SK-N-MC (cell line): ENCODE results near the gene PLCB3.

Experiments used
- DNase-seq: peaks from one replicate; pipeline ENCODE4 v3.0.0-alpha.2; 2011; ENCODE audit warnings: low read depth, low spot score
- H3K27ac ChIP-seq: fragments of 200-600 bp; sonication (generic); 2 replicates; pipeline ENCODE4 v1.5.1; 2016; ENCODE audit warnings: mixed run types
- H3K36me3 ChIP-seq: fragments of 200-600 bp; sonication (generic); 2 replicates; pipeline ENCODE4 v1.6.1; 2017; ENCODE audit warnings: antibody characterized with exemption, low read length, mixed read lengths; ENCODE audit not compliant: insufficient read depth
- H3K4me3 ChIP-seq: fragments of 200-600 bp; sonication (generic); 2 replicates; pipeline ENCODE4 v1.5.1; 2016
- H3K9ac ChIP-seq: fragments of 200-600 bp; sonication (generic); 2 replicates; pipeline ENCODE4 v1.8.0; 2017; ENCODE audit warnings: mixed run types, mixed read lengths; ENCODE audit not compliant: insufficient read length
- H3K9me3 ChIP-seq: fragments of 200-600 bp; sonication (generic); 2 replicates; pipeline ENCODE4 v1.6.1; 2017; ENCODE audit warnings: low read depth, mild to moderate bottlenecking, antibody characterized with exemption, low read length, moderate library complexity, mixed read lengths
- EZH2 ChIP-seq: fragments of 200-600 bp; sonication (generic); IDR thresholded peaks from one replicate; pipeline ENCODE4 v1.6.1; 2017; ENCODE audit warnings: antibody characterized with exemption
- FOXP2 ChIP-seq: optimal IDR thresholded peaks from 2 replicates; pipeline ENCODE3; 2011; ENCODE audit warnings: mild to moderate bottlenecking, moderate library complexity; ENCODE audit not compliant: insufficient read depth; ENCODE audit errors: extremely low read length, control extremely low read depth
- POLR2AphosphoS5 ChIP-seq: IDR thresholded peaks from 2 replicates; pipeline ENCODE4 v1.6.1; 2012; ENCODE audit warnings: mild to moderate bottlenecking, low read depth, low read length, borderline replicate concordance

Gene PLCB3

GRCh38 chr11:64248578-64248977 is 2.8 kb upstream of the PLCB3 start:
- H3K9ac ChIP-seq, result no peak overlapping the region
- H3K27ac ChIP-seq, result peak overlapping the region; percentile 86; the same call in 1 of the 2 replicates
- H3K4me3 ChIP-seq, result no peak overlapping the region
- no peak for DNase-seq
- TF ChIP-seq EZH2 (no peak), FOXP2 (no peak), POLR2AphosphoS5 (no peak)
- H3K9me3 ChIP-seq, result no peaks in the 10 kb centered on the region
- peaks cover 4% of the 10 kb centered on the region; the same call in 1 of the 2 replicates for H3K36me3 ChIP-seq

- no peak for DNase-seq
- Histone ChIP-seq H3K27ac (no peak overlapping the region), H3K4me3 (no peak overlapping the region), H3K36me3 (peaks cover 3% of the 10 kb centered on the region; the same call in 1 of the 2 replicates), H3K9ac (no peak overlapping the region), H3K9me3 (no peaks in the 10 kb centered on the region)
- TF ChIP-seq FOXP2, result no peak
- no peak for TF ChIP-seq POLR2AphosphoS5
- TF ChIP-seq EZH2, result no peak
Measured at GRCh38 chr11:64249038-64249437, 2.3 kb upstream of the PLCB3 start.

- DNase-seq, result no peak
- TF ChIP-seq EZH2 (no peak), FOXP2 (no peak), POLR2AphosphoS5 (no peak)
- no peak overlapping the region for H3K27ac ChIP-seq
- H3K9me3 ChIP-seq, result no peaks in the 10 kb centered on the region
- no peak overlapping the region for H3K9ac ChIP-seq
- no peak overlapping the region for H3K4me3 ChIP-seq
- no peaks in the 10 kb centered on the region; the same call in 1 of the 2 replicates for H3K36me3 ChIP-seq
Measured at GRCh38 chr11:64249563-64250414, 1.5 kb upstream of the PLCB3 start.

- DNase-seq, result no peak
- H3K27ac ChIP-seq, result no peak overlapping the region
- peak overlapping the region; percentile 74 for H3K9ac ChIP-seq
- H3K4me3 ChIP-seq, result peak overlapping the region; percentile 94
- H3K36me3 ChIP-seq, result peaks cover 4% of the 10 kb centered on the region; the same call in 1 of the 2 replicates
- TF ChIP-seq FOXP2, result no peak
- no peaks in the 10 kb centered on the region for H3K9me3 ChIP-seq
Measured at GRCh38 chr11:64250415-64251015, 815 bp upstream of the PLCB3 start.

- peak overlapping the region; percentile 94 for H3K4me3 ChIP-seq
- no peak for DNase-seq
- H3K36me3 ChIP-seq, result peaks cover 15% of the 10 kb centered on the region; the same call in 1 of the 2 replicates
- no peak for TF ChIP-seq EZH2
- no peak for TF ChIP-seq POLR2AphosphoS5
- no peak for TF ChIP-seq FOXP2
- no peak overlapping the region for H3K27ac ChIP-seq
- H3K9me3 ChIP-seq, result no peaks in the 10 kb centered on the region
- H3K9ac ChIP-seq, result peak overlapping the region; percentile 83
Measured at GRCh38 chr11:64251753-64252002, 348 bp downstream of the PLCB3 start.

GRCh38 chr11:64252003-64252872 is 908 bp downstream of the PLCB3 start:
- DNase-seq, result no peak
- Histone ChIP-seq H3K9me3 (no peaks in the 10 kb centered on the region), H3K9ac (peak overlapping the region; percentile 83), H3K36me3 (peaks cover 15% of the 10 kb centered on the region; the same call in 1 of the 2 replicates), H3K4me3 (peak overlapping the region; percentile 94), H3K27ac (0 out of 2 replicates have a peak overlapping the region, but pooled peaks have one; percentile 19)
- TF ChIP-seq FOXP2 (no peak), POLR2AphosphoS5 (peak; percentile 59; the same call in 1 of the 2 replicates), EZH2 (no peak)

- Histone ChIP-seq H3K9ac (no peak overlapping the region), H3K9me3 (no peaks in the 10 kb centered on the region), H3K27ac (0 out of 2 replicates have a peak overlapping the region, but pooled peaks have one; percentile 19), H3K4me3 (peak overlapping the region; percentile 94), H3K36me3 (peaks cover 15% of the 10 kb centered on the region; the same call in 1 of the 2 replicates)
- TF ChIP-seq POLR2AphosphoS5 (no peak), FOXP2 (no peak), EZH2 (no peak)
- DNase-seq, result no peak
Measured at GRCh38 chr11:64253043-64253442, 1.7 kb downstream of the PLCB3 start.

GRCh38 chr11:64253481-64253880 is 2.2 kb downstream of the PLCB3 start:
- TF ChIP-seq EZH2 (no peak), POLR2AphosphoS5 (no peak), FOXP2 (no peak)
- H3K9ac ChIP-seq, result no peak overlapping the region
- no peak for DNase-seq
- H3K9me3 ChIP-seq, result no peaks in the 10 kb centered on the region
- peaks cover 17% of the 10 kb centered on the region; the same call in 1 of the 2 replicates for H3K36me3 ChIP-seq
- H3K27ac ChIP-seq, result no peak overlapping the region
- no peak overlapping the region for H3K4me3 ChIP-seq

- Histone ChIP-seq H3K27ac (no peak overlapping the region), H3K9ac (no peak overlapping the region), H3K36me3 (peaks cover 23% of the 10 kb centered on the region; the same call in 1 of the 2 replicates), H3K4me3 (no peak overlapping the region), H3K9me3 (no peaks in the 10 kb centered on the region)
- TF ChIP-seq POLR2AphosphoS5 (no peak), FOXP2 (no peak), EZH2 (no peak)
- no peak for DNase-seq
Measured at GRCh38 chr11:64254326-64254725, 3.0 kb downstream of the PLCB3 start.
